ENCODE results near the gene DDA1. TPM values are rescaled to one million over a fixed set of nuclear protein-coding genes. Genes with fewer than 3 reads are reported as not detected.

Gene DDA1
- total and polyA plus RNA-seq, 2 of the 13 experiments (the other 11 are each of a cell fraction or from before 2014, with no cell fraction given): 24.5 to 26.0 TPM

DNA sequence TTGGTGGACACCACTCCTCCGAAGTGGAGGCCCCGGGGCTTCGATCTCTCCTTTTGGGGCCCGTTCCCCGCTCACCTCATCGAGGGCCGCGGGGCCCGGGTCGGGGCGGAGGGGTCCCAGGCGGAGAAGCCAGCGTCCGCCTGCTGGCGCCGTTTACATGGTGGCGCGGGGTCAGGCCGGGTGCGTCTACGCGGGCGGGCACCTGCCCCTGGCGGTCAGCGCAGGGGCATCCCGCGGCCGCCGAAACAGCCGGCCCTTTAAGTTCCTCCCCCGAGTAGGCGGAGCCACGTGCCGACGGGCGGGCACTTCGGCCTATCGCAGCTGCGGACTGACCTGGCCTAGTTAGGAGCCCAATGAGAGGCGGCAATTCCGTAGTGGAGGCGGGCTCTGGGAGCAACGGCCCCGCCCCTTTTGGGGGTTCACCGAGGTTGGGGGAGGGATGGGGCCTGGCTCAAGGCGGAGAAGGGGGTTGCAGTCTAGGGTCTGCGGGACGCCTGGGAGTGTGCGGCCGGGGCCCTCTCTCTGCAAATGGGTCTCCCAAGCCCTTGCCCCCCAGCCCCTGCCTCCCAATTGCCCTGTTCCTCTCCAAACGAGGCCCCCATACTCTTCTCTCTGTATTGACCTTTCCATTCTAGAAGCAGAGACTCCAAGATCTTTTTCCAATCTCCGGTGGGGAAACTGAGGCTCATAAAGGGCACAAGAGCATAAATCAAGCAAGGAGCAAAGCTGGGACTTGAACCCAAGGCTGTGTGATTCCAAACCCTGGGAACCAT, 6.0 kb upstream of the DDA1 start, which contains the start of gene ABHD8 (continued):
- TF ChIP-seq SMYD3 (CRISPR knock-in tag; IDR thresholded peaks at IDR 0.05) (no peak), AKAP8 (CRISPR knock-in tag; IDR thresholded peaks at IDR 0.05) (no peak), ZNF589 (CRISPR knock-in tag; conservative IDR thresholded peaks at IDR 0.05) (no peak), ATF3 (CRISPR knock-in tag; IDR thresholded peaks at IDR 0.05) (no peak), POLR2A (IDR thresholded peaks at IDR 0.05; ENCODE audit: insufficient read depth in 1 of 2, low read depth in 2 of 2, low read length in 2 of 2) (peak in 1 of 2 experiments; percentile 77; a peak in 2 of 4 replicates), XRCC5 (optimal IDR thresholded peaks at IDR 0.05; ENCODE audit: low read length) (peak; percentile 51), EEA1 (CRISPR knock-in tag; IDR thresholded peaks at IDR 0.05; ENCODE audit: borderline replicate concordance) (no peak), SIN3A (IDR thresholded peaks at IDR 0.05; ENCODE audit: borderline replicate concordance, low read depth, low read length) (no peak; the same call in 1 of the 2 replicates), PPARG (CRISPR knock-in tag; conservative IDR thresholded peaks at IDR 0.05) (peak; percentile 57; the same call in 1 of the 2 replicates), MBD4 (IDR thresholded peaks at IDR 0.05; ENCODE audit: borderline replicate concordance, low read length) (no peak), RBAK (CRISPR knock-in tag; IDR thresholded peaks at IDR 0.05) (no peak), ZNF788 (CRISPR knock-in tag; IDR thresholded peaks at IDR 0.05; ENCODE audit: borderline replicate concordance) (no peak), ZFY (CRISPR knock-in tag; IDR thresholded peaks at IDR 0.05) (peak; percentile 83), DMTF1 (CRISPR knock-in tag; IDR thresholded peaks at IDR 0.05) (no peak), GATA4 (IDR thresholded peaks at IDR 0.05; ENCODE audit: borderline replicate concordance, low read depth) (no peak), HOXA3 (CRISPR knock-in tag; IDR thresholded peaks at IDR 0.05) (peak; percentile 69; the same call in 1 of the 2 replicates), EP300 (IDR thresholded peaks at IDR 0.05; ENCODE audit: low read depth in 2 of 2, low read length in 2 of 2) (0 out of 4 replicates have a peak, but pooled peaks of 1 of the 2 experiments have one; percentile 5), EP300 (CRISPR knock-in tag; IDR thresholded peaks at IDR 0.05; ENCODE audit: borderline replicate concordance) (no peak), HNRNPUL1 (IDR thresholded peaks at IDR 0.05; ENCODE audit: low read depth, low read length) (0 out of 2 replicates have a peak, but pooled peaks have one; percentile 32), KAT2B (IDR thresholded peaks at IDR 0.05; ENCODE audit: borderline replicate concordance, low read depth, low read length) (no peak), MAZ (IDR thresholded peaks at IDR 0.05; ENCODE audit: borderline replicate concordance, low read depth, low read length) (peak; percentile 78; the same call in 1 of the 2 replicates), MAZ (CRISPR knock-in tag; IDR thresholded peaks at IDR 0.05; ENCODE audit: low read depth) (no peak; the same call in none of the 2 replicates), IRF2 (CRISPR knock-in tag; IDR thresholded peaks at IDR 0.05) (peak; percentile 29; the same call in 1 of the 2 replicates), ZNF251 (CRISPR knock-in tag; IDR thresholded peaks at IDR 0.05) (no peak)
- TF ChIP-seq, protein P1, sequence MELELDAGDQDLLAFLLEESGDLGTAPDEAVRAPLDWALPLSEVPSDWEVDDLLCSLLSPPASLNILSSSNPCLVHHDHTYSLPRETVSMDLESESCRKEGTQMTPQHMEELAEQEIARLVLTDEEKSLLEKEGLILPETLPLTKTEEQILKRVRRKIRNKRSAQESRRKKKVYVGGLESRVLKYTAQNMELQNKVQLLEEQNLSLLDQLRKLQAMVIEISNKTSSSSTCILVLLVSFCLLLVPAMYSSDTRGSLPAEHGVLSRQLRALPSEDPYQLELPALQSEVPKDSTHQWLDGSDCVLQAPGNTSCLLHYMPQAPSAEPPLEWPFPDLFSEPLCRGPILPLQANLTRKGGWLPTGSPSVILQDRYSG (CRISPR knock-in tag; IDR thresholded peaks at IDR 0.05): no peak
- TF ChIP-seq, protein P2, sequence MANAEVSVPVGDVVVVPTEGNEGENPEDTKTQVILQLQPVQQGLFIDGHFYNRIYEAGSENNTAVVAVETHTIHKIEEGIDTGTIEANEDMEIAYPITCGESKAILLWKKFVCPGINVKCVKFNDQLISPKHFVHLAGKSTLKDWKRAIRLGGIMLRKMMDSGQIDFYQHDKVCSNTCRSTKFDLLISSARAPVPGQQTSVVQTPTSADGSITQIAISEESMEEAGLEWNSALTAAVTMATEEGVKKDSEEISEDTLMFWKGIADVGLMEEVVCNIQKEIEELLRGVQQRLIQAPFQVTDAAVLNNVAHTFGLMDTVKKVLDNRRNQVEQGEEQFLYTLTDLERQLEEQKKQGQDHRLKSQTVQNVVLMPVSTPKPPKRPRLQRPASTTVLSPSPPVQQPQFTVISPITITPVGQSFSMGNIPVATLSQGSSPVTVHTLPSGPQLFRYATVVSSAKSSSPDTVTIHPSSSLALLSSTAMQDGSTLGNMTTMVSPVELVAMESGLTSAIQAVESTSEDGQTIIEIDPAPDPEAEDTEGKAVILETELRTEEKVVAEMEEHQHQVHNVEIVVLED (CRISPR knock-in tag; IDR thresholded peaks at IDR 0.05; ENCODE audit: borderline replicate concordance): peak; percentile 56; the same call in 1 of the 2 replicates
